Endodermal cell (in vitro differentiated cells): ENCODE measurements around the gene DCANP1. TPM values are rescaled to one million over a fixed set of nuclear protein-coding genes. Genes with fewer than 3 reads are reported as not detected.
A peak's percentile ranks its signal among the peaks of the same experiment; 100 is the strongest.

Experiments used
- DNase-seq: peaks from one replicate; pipeline ENCODE4 v3.0.0-alpha.2; 2017
- H3K27ac ChIP-seq: 2 replicates; pipeline ENCODE4 v1.5.1; 2013; ENCODE audit warnings: mild to moderate bottlenecking, low read depth, low read length, moderate library complexity
- H3K27me3 ChIP-seq: 2 replicates; pipeline ENCODE4 v1.6.1; 2013; ENCODE audit warnings: mild to moderate bottlenecking, low read length, moderate library complexity; ENCODE audit not compliant: insufficient read depth, control insufficient read depth, poor library complexity, severe bottlenecking
- H3K36me3 ChIP-seq: 2 replicates; pipeline ENCODE4 v1.7.0; 2013; ENCODE audit warnings: mild to moderate bottlenecking, low read length, moderate library complexity; ENCODE audit not compliant: control insufficient read depth, insufficient read depth
- H3K4me1 ChIP-seq: one replicate; pipeline ENCODE4 v1.7.0; 2013; ENCODE audit warnings: low read length; ENCODE audit not compliant: control insufficient read depth, insufficient read depth
- H3K4me3 ChIP-seq: 2 replicates; pipeline ENCODE4 v1.5.1; 2013; ENCODE audit warnings: mild to moderate bottlenecking, low read length, moderate library complexity
- H3K9ac ChIP-seq: 2 replicates; pipeline ENCODE4 v1.6.1; 2013; ENCODE audit warnings: mild to moderate bottlenecking, low read length, moderate library complexity; ENCODE audit not compliant: poor library complexity, severe bottlenecking; ENCODE audit errors: extremely low read depth
- H3K9me3 ChIP-seq: 2 replicates; pipeline ENCODE4 v1.6.1; 2013; ENCODE audit warnings: mild to moderate bottlenecking, low read length, moderate library complexity; ENCODE audit not compliant: control insufficient read depth
- H3K27ac Mint-ChIP-seq: 2 replicates; pipeline ENCODE4 v1.8.0; 2020; ENCODE audit warnings: mixed read lengths
- H3K27me3 Mint-ChIP-seq: 2 replicates; pipeline ENCODE4 v1.8.0; 2021; ENCODE audit warnings: mild to moderate bottlenecking, mixed read lengths; ENCODE audit not compliant: insufficient read depth
- H3K36me3 Mint-ChIP-seq: 2 replicates; pipeline ENCODE4 v1.8.0; 2020; ENCODE audit warnings: low read depth, mixed read lengths
- H3K4me1 Mint-ChIP-seq: 2 replicates; pipeline ENCODE4 v1.8.0; 2020; ENCODE audit warnings: mixed read lengths
- H3K4me3 Mint-ChIP-seq: 2 replicates; pipeline ENCODE4 v1.8.0; 2020; ENCODE audit warnings: mild to moderate bottlenecking, moderate library complexity, mixed read lengths
- H3K9me3 Mint-ChIP-seq: 2 replicates; pipeline ENCODE4 v1.8.0; 2020; ENCODE audit warnings: mild to moderate bottlenecking, mixed read lengths
- CTCF ChIP-seq: fragments of 200-600 bp; sonication (generic); conservative IDR thresholded peaks from 2 replicates; pipeline ENCODE4 v1.5.0; 2021; ENCODE audit warnings: antibody characterized with exemption, mild to moderate bottlenecking
- WGBS, 2 experiments: methylation state at CpG; one replicate each; pipeline versions ENCODE4 v1.1.5 to v1.1.7; 2013; ENCODE audit warnings: missing lambda C conversion rate in 2 of 2, mixed read lengths in 1 of 2; ENCODE audit not compliant: insufficient coverage in 1 of 2, insufficient read length in 1 of 2; 5-methylcytosine and 5-hydroxymethylcytosine counted together
- total RNA-seq, 2 donors: library from RNA; stranded (reverse); fragmentation: NEBNext Ultra II Directional in 1 of 2; extraction: Animal tissue kit (Norgen Biotek cat#: 25700) in 1 of 2; gene quantifications; 2 replicates in 1 of 2; 3 replicates in 1 of 2; pipeline ENCODE4 v1.2.1, GENCODE V29; 2021

Gene DCANP1
- total RNA-seq, 2 donors from 2014 or later, result not detected

GRCh38 chr5:135480511-135480910 lies 33.4 kb upstream of the DCANP1 start:
- TF ChIP-seq CTCF, result no peak
- Mint-ChIP-seq H3K9me3 (no peaks in the 10 kb centered on the region), H3K27ac (no peak overlapping the region), H3K36me3 (no peaks in the 10 kb centered on the region), H3K27me3 (peaks cover 18% of the 10 kb centered on the region), H3K4me3 (no peak overlapping the region), H3K4me1 (peaks cover 37% of the 10 kb centered on the region)
- no peaks in the 10 kb centered on the region for H3K36me3 ChIP-seq
- WGBS, 2 experiments, result 90 to 96% methylated on average over 3 to 5 of the region's 5 CpGs
- no peak overlapping the region for H3K27ac ChIP-seq
- H3K27me3 ChIP-seq, result peaks cover 94% of the 10 kb centered on the region
- H3K9me3 ChIP-seq, result no peaks in the 10 kb centered on the region
- no peak for DNase-seq
- peaks cover 13% of the 10 kb centered on the region for H3K4me1 ChIP-seq
- no peak overlapping the region for H3K9ac ChIP-seq
- no peak overlapping the region for H3K4me3 ChIP-seq

- Mint-ChIP-seq H3K4me1 (peaks cover 32% of the 10 kb centered on the region), H3K9me3 (no peaks in the 10 kb centered on the region), H3K4me3 (no peak overlapping the region), H3K27ac (no peak overlapping the region), H3K27me3 (peaks cover 34% of the 10 kb centered on the region), H3K36me3 (no peaks in the 10 kb centered on the region)
- no peak overlapping the region for H3K9ac ChIP-seq
- H3K27ac ChIP-seq, result no peak overlapping the region
- TF ChIP-seq CTCF, result peak; percentile 51
- H3K36me3 ChIP-seq, result no peaks in the 10 kb centered on the region
- H3K27me3 ChIP-seq, result peaks cover 94% of the 10 kb centered on the region
- DNase-seq, result peak; percentile 80
- no peak overlapping the region for H3K4me3 ChIP-seq
- no peaks in the 10 kb centered on the region for H3K9me3 ChIP-seq
- 29 to 75% methylated on average over 1 to 4 of the region's 4 CpGs for WGBS, 2 experiments
- peaks cover 13% of the 10 kb centered on the region for H3K4me1 ChIP-seq
Measured at GRCh38 chr5:135478938-135479337, 31.8 kb upstream of the DCANP1 start.

GRCh38 chr5:135477613-135478066 lies 30.5 kb upstream of the DCANP1 start:
- Histone ChIP-seq H3K9ac (no peak overlapping the region), H3K4me1 (peaks cover 13% of the 10 kb centered on the region), H3K4me3 (no peak overlapping the region), H3K27ac (no peak overlapping the region), H3K9me3 (no peaks in the 10 kb centered on the region), H3K36me3 (no peaks in the 10 kb centered on the region), H3K27me3 (peaks cover 94% of the 10 kb centered on the region)
- peaks cover 47% of the 10 kb centered on the region for H3K27me3 Mint-ChIP-seq
- H3K27ac Mint-ChIP-seq, result no peak overlapping the region
- H3K4me1 Mint-ChIP-seq, result peaks cover 32% of the 10 kb centered on the region
- DNase-seq, result peak; percentile 48
- no peaks in the 10 kb centered on the region for H3K9me3 Mint-ChIP-seq
- no peak overlapping the region for H3K4me3 Mint-ChIP-seq
- no peak for TF ChIP-seq CTCF
- WGBS, 2 experiments, result 44 to 52% methylated on average over 3 to 14 of the region's 14 CpGs
- no peaks in the 10 kb centered on the region for H3K36me3 Mint-ChIP-seq
